ENCODE data around the gene SLC25A42.

- TF ChIP-seq CTCF (conservative IDR thresholded peaks at IDR 0.05; ENCODE audit: low read depth, low read length) (no peak), EZH2 (IDR thresholded peaks at IDR 0.05; ENCODE audit: borderline replicate concordance, low read depth, low read length, poor library complexity, severe bottlenecking) (no peak)
These were observed 83.1 kb downstream of the SLC25A42 start for GRCh38 chr19:19146865-19147264.

Data from A673 (cell line).